Epidermal melanocyte (primary cell): ENCODE results near the gene KIAA1328.
"Not testable (repeated sequence)": the region's sequence is repeated elsewhere in the genome, so short reads cannot be mapped to it uniquely, and the experiment has no call there.

ENCODE experiments used
- DNase-seq: peaks from one replicate; pipeline ENCODE4 v3.0.0; 2011; ENCODE audit warnings: low spot score; ENCODE audit not compliant: insufficient read length

Gene KIAA1328

DNA sequence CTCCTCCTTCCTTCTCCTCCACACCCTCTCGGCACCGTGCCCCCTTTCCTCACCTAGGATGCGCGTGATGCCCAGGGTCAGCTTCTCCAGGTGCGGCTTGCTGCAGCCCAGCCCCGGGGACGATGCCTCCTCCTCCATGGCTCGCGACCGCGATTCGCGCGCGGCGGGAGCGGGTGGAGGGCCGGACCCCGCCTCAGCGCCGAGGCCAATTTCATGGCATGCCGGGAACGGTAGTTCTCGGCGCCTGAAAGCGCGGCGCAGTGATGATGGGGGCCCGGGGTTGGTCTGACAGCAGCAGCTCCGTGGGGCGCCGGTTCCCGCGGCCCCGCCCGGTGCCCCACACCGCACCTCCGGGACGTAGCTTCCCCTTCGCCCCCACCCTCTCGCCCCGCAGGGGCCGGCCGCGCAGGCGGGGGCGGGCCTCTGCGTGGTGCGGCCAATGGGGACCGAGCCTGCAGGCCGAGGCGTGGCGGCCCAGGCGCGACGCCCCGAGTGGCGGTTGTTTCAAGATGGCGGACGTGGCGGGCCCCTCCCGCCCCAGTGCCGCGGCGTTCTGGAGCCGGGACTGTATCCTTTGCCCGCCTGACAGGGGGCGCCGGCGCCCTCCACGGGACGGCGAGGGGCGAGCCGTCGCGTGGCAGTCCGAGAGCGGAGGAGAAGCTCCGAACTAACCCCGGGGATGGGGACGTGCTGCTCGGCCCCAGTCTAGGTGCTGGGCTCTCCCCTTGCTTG, at the start of gene KIAA1328, which contains the start of gene TPGS2:
TSS of gene KIAA1328 (plus strand) at position 498 of the 732 bp plus-strand sequence. CDS start at position 510, 12 bp downstream.
TSS of gene TPGS2 (minus strand) at position 373 of the 732 bp plus-strand sequence. CDS start at position 138, 235 bp downstream.
- DNase-seq, result peak; percentile 86

DNA sequence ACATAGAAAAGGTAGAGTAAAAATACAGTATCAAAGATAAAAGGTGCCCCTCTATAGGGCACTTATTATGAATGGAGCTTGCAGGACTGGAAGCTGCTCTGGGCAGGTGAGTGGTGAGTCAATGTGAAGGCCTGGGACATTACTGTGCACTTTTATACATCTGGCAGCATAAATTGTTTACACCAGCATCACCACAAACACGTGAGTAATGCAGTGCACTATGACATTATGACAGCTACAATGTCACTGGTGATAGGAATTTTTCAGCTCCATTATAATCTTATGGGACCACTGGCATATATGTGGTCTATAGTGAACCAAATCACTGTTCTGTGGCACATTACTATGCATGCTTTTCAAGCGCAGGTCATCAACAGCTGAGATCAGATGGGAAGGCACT, 48.2 kb upstream of the KIAA1328 start:
- no peak for DNase-seq

DNA sequence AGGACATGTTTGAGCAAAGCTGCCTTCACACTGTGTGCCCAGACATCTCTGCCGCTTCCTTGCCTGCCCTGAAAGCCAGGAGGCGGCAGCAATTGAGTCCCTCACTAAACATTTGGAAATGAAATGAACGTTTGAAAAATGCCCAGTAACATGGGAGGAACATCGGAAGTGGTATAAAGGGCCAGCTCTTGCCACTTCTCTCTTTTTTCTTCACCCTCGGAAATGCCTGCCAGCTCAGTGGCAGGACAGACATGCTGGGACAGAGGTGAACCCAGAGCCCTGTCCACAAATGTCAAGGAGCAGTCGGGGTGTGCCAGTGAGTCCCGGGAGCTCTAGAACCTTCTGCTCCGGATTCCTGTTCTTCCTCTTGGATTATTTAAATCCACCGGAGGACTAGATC, 46.2 kb upstream of the KIAA1328 start:
- DNase-seq, result no peak

DNA sequence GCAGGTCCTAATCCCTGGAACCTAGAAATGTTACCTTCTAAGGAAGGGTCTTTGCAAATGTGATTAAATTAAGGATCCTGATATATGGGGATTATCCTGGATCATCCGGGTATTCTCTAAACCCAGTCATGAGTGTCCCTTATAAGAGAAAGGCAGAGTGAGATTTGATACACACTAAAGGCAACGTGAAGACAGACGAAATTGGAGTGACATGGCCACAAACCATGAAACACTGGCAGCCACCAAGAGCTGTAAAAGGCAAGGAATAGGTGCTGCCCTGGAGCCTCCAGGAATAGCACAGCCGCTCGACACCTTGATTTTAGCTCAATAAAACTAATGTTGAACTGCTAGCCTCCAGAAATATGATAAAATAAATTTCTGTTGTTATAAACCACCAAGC, 45.1 kb upstream of the KIAA1328 start:
- no peak for DNase-seq

DNA sequence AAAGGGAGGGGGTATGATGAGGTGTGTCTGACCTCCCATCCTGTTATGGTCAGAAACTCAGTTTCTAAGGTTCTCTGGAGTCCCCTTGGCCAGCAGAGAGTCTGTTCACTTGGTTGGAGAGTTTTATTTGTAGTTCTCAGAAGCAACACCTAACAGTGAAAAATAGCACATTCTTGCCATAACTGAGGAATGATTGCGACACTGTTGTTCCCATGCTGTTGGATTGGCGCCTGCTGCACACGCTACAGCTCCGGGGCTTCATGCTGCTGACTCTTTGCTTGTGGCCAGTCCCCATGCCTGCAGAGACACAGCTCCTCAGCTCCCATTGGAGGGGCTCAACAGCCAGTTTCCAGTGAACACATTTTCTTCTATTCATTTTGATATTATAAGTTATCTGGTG, 42.2 kb upstream of the KIAA1328 start:
- DNase-seq, result no peak

DNA sequence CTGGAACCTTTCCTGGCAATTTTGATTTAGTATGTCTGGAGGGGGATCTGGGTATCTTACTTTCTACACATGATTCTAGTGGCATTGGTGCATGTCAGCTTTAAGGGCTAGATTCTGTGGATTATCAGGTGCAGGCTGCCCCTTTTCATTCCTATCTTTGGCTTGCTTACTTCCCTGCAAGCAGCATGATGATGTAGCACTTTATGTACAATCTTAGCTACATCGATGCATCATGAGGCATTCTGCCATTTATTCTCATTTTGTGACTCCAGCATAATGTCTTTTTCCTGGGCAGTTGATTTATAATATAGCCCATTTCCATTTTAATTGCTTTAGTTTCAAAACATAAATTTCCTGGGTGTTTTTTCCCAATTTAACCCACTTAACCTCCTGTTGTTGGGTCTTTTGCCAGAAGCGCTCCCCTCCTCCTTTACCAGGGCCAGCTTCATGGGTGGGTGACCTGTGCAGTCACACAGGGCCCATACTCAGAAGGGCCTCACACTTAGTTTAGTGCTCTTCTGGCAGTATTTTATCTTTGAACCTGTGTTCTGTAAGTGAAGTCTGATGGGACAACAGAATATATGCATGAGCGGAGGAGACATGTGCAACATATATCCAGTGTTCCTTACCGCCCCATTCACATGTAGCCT, 36.2 kb upstream of the KIAA1328 start:
- no peak for DNase-seq

DNA sequence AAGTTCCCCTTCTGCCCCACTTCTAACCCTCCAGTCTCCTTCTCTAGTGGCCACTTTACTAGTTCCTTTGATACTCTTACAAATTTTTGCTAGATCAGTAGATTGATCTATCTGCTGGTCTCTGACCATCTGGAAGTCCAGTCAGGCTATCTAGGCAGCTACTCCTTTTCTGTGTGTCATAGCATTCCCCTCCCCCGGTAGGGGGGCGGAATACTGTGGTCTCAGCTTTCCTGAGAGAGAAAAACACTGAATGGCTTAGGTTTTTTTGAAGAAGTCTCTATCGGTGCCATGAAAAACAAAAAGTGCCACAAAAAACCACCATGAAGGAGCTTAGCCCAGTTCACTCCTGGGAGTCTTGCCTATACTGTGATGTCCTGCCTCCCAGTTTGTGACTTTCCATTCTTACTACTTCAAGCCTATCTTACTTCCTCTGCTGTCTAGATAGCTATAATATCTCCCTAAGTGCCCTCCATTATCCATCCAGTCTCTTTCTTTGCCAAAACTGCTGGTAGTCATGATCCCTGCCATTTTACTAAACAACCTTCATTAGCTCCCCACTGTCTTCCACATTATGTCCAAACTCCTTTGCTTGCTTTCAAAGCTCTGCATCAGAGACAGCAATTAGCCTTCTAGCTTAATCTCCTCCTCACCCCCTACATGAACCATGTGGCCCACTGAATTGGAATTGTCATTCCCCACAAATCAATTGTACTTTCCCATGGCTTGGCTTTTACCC, 30.0 kb upstream of the KIAA1328 start:
- no peak for DNase-seq

DNA sequence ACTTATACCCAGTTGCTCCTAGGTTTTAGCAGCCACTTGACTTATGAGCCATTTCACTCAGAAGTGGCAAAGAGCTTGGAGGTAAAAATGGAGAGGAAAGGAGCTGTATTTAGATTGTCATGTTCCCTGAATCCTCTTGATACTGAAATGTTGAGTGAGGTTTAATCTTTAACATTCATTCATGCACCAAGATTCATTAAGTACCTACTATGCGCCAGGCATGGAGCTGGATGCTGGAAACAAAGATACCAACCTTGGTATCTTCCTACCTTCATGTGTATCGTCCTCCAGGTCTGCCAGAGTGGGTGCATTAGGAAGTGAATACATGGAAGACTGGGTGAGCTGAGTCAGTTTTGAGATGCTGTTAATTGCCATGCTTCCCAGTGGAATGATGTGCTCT, 23.8 kb upstream of the KIAA1328 start:
- DNase-seq, result no peak

DNA sequence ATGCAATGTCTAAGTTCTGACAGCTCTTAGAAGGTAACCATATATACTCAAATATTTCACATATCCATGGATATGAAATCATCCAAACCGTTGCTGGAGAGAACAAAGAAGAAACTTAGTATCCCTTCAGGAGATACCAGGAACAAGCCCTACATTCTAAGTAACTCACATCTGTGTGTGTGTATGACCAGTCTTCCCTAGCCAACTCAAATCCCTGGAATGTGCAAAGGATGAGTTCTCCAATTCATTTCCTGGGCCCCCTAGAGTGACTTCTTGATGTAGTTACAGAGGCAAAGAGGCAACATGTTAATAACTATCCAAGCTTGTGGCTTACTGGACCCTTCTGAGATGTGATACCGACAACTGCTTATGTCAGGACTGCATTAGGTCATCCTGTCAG, 20.2 kb upstream of the KIAA1328 start:
- no peak for DNase-seq

DNA sequence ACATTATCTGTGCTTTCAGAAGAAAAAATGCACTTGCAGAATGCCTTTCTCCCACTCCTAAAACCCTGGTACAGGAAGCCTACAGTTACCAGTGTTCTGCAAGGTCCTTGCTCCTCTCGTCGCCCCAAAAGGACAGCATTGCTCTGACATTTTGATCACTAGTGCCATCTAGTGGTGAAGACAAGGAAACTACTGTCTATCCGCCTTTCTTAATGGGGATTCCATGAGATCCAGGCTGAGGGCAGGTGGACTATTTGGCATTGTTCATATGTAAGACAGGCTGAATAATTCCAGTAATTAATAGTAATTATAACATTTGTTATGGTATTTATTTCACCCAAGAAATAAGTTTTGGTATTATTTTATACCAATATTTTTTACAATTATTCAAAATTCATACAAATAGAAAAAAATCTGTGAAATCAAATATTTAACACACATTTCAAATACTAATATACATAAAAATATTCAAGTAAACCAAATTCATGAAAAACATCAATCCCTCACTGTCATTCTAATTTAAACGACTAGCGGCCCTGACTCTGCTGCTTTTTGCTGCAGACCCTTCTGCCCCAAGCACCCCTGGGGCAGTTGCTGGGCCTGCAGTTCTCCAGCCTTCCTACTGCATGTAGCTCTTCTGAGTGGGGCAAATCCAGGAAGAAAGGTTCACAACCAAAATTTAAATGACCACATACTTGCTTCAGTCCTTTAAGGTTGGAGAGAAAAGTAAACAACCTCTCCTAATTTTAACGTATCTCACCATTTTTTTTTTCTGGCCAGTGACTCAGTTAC, 19.1 kb upstream of the KIAA1328 start:
- peak; percentile 73 for DNase-seq

DNA sequence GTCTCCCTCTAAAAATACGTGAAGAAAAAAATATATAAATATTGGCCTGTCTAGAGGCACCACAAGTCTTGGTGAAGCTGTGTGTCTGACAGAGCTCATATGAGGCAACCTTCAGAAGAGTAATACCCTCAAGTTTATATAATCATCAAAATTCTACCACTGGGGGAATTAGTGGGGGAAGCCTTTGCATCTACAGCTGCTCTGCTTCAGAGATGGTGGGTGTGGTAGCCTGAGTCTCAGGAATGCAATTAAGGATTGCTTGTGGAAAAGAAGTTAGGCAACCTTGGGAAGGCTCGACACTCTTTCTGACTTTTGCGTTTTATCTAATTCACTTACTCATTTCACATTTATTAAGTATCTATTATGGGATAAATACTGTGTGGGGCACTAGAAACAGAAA, 17.5 kb upstream of the KIAA1328 start:
- no peak for DNase-seq

DNA sequence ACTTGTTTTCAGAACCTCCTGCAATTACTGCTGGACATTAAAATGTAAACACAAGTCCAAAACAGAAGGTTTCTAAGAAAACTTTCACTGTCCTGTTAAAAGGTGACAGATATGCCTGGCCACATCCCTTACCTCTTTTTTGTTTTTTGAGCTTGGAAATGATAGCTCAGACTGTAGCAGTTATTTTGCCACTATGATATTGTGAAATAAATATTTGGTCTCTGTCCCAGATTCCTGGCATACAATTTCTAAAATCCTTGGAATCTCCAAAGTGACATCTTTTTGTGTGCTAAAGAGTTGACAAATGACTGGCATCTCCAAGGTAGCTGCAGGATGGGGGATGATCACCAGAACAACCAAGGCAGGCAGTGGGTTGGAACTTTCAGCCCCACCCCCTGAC, 17.0 kb upstream of the KIAA1328 start:
- DNase-seq, result no peak

DNA sequence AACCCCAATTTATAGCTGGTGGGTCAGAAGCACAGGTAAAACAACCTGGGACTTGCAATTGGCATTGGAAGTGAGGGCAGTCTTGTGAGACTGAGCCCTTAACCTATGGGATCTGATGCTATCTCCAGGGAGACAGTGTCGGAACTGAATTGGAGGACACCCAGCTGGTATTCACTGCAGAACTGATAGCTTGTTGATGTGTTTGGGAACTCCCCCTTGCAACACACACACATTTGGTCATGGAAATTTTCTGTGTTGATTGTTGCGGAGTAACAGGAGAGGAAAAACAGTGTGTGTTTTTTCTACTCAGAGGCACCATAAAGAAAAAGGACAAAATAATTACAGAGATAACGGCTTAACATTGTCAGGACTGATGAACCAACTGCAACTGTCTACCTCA, 16.2 kb upstream of the KIAA1328 start:
- DNase-seq, result no peak

DNA sequence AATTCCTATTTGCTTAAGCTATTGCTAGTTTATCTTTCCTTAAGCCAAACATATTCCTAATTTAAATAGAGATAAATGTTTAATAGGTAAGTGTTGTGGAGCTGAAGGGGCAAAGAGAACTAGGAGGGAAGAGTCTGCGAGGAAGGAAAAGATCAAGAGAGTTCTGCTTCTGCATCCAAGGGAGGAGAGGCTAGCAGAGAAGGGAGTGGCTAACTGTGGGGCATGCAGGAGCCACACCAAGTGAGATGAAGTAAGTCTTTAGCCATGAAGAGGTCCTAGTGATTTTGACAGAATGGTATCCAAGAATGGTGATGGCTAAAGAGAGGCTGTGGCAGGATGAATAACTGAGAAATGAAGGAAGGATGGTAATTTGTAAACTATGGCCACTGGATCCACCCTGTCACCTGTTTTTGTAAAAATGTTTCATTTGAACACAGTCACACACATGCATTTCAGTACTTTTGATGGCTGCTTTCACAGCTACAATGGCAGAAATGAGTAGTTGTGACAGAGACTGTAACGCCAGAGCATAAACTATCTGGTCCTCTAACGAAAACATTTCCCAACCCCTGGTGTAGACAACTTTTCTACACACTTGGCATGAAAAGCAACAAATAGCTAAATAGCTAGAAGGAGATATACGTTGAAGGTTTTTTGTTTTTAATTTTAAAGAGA, 15.7 kb upstream of the KIAA1328 start:
- DNase-seq, result no peak

DNA sequence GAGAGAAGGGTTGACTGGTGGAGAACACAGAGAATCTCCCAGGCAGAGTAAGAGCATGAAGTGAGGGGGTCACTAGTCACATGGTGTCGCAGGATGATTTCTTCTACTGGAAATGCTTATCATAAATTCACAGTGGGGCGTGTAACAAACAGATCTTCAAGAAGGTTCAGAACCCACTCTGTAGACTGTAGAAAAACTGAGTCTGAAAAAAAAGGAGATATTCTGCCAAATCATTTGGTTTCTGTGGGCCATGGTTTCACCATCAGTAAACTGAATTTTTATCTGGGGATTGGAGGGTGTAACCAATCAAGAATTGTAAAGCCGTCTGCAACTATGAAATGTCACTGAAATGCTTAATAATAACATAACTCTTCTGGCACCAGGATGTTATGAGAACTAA, 15.1 kb upstream of the KIAA1328 start:
- no peak for DNase-seq

DNA sequence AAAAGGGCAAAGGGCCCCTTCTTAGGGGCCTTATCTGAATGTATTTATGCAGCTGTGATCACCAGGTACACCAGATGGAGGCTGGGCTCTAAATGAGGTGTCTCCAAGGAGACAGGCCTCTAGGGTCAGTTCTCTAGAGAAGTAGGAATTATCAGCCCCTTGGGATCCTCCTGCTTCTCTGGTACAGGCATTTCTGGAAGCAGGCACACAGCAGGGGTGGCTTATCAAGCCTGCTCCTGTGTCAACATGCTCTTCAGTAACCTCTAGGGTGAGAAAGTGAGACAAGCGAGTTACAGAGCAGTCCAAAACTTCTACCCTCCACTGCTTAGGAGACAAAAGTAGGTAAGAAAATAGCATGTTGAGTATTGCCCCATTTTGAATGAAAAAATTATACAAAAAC, 13.9 kb upstream of the KIAA1328 start:
- no peak for DNase-seq

DNA sequence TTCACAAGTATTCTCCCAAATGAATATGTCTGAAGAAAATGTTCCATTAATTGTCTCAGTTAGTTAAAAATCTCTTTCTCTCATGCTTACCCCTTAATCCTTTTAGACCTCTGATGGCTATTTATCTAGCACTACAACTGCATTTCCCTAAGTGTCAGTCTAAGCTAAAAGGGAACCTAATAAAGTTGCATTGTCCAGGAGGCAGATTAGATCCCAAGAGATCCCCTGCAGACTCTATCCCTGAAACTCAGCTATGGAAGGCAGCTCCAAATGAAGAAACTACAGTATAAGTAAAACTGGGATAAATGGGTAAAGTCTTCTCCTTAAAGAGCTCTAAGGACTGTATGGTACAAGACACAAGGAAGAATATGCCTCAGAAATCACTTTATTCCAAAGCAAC, 12.8 kb upstream of the KIAA1328 start:
- not testable (repeated sequence) for DNase-seq

DNA sequence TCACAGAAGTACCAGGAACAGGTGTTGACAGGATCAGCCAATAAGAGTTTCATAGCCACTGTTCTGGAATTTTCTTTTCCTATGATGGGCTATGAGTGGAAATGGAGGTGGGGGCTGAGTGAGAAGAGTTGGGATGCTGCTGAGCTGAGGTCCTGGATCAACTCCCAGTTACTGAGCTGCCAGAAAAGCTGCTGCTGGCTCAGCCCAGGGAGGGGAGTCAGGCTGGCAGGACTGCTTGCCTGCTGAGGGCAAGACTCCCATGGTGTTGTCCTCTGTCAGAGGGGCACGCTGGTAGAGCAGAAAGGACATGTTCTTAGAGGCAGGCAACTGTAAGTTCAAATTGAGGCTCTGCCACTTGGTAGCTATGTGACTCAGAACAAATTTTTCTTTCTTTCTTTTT, 11.9 kb upstream of the KIAA1328 start:
- DNase-seq, result no peak

DNA sequence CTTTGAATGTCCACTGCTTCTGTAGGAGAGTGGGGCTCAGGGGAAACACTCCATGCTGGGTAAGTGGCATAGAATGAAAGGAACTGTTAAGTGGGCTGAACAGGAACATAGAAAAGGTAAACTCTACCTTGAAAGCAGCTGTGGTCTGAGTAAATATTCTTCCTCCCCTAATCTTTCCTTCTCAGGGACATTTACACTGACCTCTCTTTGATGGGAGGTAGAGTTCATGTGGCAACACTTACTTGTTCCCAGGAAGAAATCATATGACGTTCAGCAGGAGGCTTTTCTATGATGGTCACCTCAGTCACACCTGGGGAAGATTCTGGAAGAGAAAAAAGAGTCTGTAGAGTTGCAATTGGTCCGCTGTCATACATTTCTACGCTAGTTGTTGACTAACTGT, 10.3 kb upstream of the KIAA1328 start:
- DNase-seq, result no peak

DNA sequence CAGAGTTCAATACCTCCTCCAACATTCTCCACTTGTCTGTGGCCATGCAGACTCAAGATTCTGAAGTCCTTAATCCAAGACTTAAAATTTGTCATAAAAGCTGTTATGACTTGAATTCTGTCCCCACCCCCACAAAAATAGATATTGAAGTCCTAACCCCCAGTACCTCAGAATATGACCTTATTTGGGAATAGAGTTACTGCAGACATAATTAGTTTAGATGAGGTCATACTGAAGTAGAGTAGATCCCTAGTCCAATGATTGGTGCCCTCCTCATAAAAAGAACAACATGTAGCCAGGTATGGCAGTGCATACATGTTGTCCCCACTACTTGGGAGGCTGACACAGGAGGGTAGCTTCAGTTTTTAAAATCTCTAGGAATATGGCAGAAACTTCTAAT, 9.3 kb upstream of the KIAA1328 start:
- DNase-seq, result no peak

DNA sequence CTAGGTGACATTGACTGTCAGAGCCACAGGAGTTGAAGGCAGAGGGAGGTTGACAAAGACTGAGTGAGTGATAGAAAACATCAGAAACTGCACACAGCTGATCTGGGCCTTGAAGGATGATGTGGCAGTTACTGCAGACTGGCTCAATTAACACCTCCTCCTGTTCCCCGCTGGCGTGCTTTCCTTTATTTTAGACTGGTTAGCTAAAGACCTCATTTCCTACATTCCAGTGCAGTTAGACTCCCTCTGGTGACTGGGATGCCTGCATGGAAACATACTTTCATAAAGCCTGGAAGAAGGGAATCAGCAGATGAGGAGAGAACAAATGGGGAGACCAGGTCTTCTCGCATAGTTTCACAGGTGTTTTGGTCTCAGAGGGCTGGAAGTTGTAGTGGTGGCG, 7.2 kb upstream of the KIAA1328 start:
- no peak for DNase-seq
